Measurements from ENCODE around the gene SLC5A5. TPM values are rescaled to one million over a fixed set of nuclear protein-coding genes. Genes with fewer than 3 reads are reported as not detected.

The SLC5A5 gene
- total RNA-seq, 4 donors from 2014 or later: not detected

- TF ChIP-seq CTCF (IDR thresholded peaks at IDR 0.05; ENCODE audit: low read depth): no peak
Observed at GRCh38 chr19:17936379-17936778, 64.6 kb downstream of the SLC5A5 start.

GRCh38 chr19:17937371-17937900 lies 65.7 kb downstream of the SLC5A5 start:
- TF ChIP-seq CTCF (IDR thresholded peaks at IDR 0.05; ENCODE audit: low read depth): no peak

- TF ChIP-seq CTCF (IDR thresholded peaks at IDR 0.05; ENCODE audit: low read depth): no peak
Observed at GRCh38 chr19:17938092-17938845, 66.5 kb downstream of the SLC5A5 start.

GRCh38 chr19:17942181-17942580 lies 70.4 kb downstream of the SLC5A5 start:
- no peak for TF ChIP-seq CTCF (IDR thresholded peaks at IDR 0.05; ENCODE audit: low read depth)

- TF ChIP-seq CTCF (IDR thresholded peaks at IDR 0.05; ENCODE audit: low read depth): no peak
Observed at GRCh38 chr19:17942582-17943273, 71.0 kb downstream of the SLC5A5 start.

- no peak for TF ChIP-seq CTCF (IDR thresholded peaks at IDR 0.05; ENCODE audit: low read depth)
Observed at GRCh38 chr19:17943274-17944221, 71.8 kb downstream of the SLC5A5 start.
